Measurements from ENCODE around the gene FNDC3B.

FNDC3B gene

DNA sequence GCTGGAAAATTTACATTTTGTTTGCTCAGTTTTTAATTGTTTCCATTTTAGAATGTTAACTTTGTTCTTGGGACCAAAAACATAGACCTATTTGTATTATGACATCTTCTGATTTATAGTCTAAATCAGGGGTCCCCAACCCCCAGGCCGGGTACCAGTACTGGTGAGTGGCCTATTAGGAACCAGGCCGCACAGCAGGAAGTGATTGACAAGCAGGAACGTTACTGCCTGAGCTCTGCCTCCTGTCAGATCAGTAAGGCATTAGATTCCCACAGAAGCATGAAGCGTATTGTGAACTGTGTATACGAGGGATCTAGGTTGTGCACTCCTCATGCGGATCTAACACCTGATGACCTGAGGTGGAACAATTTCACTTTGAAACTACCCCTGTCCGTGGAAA is 357.0 kb downstream of the FNDC3B start:
- DNase-seq (ENCODE audit: low spot score) = no peak

- no peak for DNase-seq (ENCODE audit: low spot score)
Observed at GRCh38 chr3:172397716-172398405, 358.5 kb downstream of the FNDC3B start.

DNA sequence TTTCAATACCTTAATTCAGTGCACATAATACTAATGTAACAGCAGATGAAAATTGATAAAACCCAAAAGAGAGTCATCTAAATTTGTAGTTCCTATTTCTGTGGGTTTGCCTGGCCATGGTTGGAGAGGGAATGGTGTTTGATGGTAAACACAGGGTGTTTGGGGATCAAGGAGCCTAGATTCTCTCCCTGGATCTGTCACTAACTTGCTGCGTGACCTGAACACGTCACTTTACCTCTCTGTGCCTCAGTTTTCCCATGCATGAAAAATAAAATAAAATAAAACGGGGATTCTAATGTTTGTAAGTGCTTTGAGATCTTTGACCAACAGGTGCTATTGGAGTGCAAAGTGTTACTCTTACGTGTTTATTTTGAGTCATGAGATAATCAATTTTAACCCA is 359.1 kb downstream of the FNDC3B start:
- no peak for DNase-seq (ENCODE audit: low spot score)

GRCh38 chr3:172402090-172402489 is 362.7 kb downstream of the FNDC3B start:
- no peak for DNase-seq (ENCODE audit: low spot score)

DNA sequence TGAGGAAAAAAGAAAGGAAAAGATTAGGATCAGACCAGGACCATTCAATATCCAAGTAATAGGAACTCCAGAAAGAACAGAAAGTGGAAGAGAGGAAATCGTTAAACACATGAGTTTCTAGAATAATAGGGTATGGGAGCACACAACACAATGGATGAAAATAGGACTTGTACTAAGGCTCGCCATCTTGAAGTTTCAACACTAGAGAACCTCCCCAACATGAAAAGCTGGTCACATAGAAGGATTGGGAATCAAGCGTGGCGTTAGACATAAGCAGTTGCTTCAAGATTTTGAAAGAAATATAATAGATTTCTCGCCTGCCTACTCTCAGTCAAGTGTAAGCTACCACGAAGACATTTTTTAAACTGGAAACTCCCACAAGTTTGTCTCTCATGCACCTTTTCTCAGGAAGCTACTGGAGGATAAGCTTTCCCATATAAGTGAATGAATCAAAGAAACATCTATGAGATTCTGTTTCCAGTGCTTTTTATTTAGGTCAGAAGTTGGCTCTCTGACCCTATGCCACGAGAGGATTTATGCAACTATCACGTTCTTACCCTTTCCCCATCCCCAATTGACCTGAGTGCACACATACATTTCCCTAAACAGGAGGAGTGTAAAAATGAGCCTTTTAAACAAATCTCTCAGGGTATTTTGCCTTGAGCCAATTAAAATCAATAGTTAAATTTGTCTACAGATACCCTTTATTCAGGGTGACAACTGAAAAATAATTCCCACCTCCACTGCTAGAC is 363.7 kb downstream of the FNDC3B start:
- DNase-seq (ENCODE audit: low spot score) = no peak

GRCh38 chr3:172404237-172404962 is 365.0 kb downstream of the FNDC3B start:
- no peak for DNase-seq (ENCODE audit: low spot score)

GRCh38 chr3:172405914-172406313 is 366.5 kb downstream of the FNDC3B start:
- no peak for DNase-seq (ENCODE audit: low spot score)

GRCh38 chr3:172407872-172408271 is 368.5 kb downstream of the FNDC3B start:
- no peak for DNase-seq (ENCODE audit: low spot score)

DNA sequence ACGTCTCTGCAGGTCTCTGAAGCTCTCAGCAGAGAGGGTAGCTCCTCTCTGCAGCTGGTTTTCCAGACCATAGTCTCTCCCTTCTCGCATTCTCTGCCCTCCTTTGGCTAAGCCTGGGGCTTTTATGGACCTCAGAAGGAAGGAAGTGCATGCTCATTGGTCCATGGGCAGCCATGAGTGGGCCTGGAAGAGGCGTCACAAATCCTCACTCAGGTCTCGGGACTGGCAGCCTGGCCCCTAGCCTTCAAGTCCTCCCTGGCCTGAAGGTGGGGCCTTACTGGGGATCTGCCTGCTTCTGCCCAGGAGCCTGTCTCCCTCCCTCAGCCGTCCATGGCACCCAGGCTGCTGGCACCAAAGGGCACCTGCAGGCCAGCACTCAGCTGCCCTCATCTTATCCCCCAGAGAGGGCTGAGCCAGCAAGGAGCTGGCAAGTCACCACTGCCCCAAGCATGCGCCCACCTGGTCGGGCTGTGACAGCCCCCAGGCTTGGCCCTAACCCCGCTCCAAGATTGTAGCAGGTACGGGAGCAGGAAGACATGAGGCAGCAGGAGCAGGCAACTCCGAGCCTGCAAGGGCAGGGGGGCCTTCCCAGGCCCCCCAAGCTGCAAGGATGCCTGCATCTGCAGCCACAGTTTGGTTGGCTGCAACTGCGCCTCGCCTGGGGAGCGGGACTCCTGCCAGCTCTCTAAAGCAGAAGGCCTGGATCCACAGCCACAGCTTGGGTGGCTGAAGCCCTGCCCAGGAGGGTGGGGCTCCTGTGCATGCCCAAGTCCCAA is 371.5 kb downstream of the FNDC3B start:
- DNase-seq (ENCODE audit: low spot score) = no peak

DNA sequence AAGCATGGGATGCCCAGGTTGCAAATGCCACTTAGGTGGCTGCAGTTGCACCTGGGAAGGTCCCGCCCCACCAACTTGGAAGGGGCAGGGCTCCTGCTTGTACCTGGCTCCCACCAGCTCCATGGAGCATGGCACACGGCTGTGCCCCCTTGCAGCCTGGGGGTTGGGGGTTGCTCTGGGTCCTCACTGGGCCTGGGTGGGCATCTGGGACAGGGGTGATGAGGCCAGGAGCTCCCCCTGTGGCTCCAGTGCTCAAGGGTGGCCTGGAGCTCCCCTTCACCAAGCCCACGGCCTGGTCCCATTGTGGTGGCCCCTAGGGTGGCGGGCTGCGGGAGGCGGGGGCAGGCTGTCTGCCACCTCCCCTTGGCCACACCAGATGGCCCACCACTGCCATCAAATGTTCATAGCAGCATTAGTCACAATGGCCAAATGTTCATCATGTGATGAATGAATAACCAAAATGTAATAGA is 372.1 kb downstream of the FNDC3B start:
- no peak for DNase-seq (ENCODE audit: low spot score)

DNA sequence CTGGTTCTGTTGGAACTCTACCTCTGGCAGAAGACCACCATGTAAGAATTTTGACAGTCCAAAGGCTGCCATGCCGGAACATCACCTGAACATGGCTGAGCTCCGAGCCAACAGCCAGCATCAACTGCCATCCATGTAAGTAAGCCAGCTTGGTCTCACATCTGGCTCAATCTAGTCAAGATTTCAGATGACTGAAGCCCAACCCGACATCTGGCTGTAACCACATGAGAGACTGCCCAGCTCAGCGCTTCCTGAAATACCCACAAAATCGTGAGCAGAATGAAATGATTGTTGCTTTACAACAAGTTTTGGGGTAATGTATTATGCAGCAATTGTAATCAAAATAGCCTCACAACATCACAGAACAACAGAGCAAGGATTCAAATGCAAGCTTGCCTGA is 375.9 kb downstream of the FNDC3B start:
- DNase-seq (ENCODE audit: low spot score) = no peak

GRCh38 chr3:172437713-172438112 is 398.3 kb downstream of the FNDC3B start:
- DNase-seq (ENCODE audit: low spot score) = no peak

- DNase-seq (ENCODE audit: low spot score) = no peak
Observed at GRCh38 chr3:172438186-172438585, 398.8 kb downstream of the FNDC3B start.

DNA sequence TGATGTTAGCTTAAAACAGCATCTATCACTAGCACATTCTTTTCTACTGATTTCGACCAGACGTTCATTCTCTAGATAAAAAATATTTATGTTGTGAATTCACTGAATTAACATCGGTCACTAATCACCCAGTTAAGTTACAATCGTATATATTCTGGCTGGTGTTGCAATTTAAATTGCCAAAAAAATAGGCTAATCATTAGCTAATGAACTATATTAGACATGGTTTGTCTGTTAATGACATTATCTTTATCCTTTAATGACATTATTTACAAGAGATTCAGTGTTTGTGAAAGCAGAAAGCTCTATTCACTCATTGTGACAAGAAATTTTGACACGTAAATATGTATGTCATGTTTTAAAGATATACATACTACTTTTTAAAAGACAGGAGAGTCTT is 402.2 kb downstream of the FNDC3B start:
- DNase-seq (ENCODE audit: low spot score) = no peak

DNA sequence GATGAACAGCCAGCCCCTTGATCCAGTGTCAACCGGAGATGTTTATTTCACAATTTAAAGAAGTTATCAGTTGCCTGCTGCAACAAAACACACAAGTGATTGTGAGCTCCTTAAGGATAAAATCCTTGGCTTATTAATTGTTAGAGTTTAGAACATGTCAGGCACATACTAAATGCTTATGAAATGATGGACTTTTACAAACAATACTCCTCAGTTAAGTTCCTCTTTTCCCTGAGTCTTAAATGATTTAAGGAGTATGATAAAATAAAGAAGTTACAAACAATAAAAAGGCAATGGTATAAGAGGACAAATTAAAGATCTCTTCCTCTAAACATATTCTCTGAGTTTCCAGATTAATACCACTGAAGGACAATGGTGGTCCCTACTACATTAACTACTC is 403.2 kb downstream of the FNDC3B start:
- DNase-seq (ENCODE audit: low spot score) = no peak

DNA sequence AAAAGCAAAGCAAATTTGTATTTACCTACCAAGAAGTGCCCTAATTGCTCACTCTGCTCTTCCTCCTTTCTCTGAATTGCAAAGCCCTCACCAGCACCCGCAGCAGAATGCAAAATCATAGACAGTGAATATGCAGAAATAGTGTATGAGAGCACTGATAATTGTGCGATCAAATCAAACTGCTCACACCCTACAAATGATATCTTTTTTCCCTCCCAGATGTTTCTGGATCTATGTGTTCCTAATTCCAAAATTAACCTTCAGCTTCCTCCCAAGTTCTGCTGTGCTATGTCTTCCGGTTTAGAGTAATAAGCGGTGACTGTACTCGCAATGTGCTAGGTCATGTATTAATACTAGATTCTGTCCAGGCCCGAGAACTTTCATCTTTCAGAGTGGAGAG is 405.4 kb downstream of the FNDC3B start:
- no peak for DNase-seq (ENCODE audit: low spot score)

DNA sequence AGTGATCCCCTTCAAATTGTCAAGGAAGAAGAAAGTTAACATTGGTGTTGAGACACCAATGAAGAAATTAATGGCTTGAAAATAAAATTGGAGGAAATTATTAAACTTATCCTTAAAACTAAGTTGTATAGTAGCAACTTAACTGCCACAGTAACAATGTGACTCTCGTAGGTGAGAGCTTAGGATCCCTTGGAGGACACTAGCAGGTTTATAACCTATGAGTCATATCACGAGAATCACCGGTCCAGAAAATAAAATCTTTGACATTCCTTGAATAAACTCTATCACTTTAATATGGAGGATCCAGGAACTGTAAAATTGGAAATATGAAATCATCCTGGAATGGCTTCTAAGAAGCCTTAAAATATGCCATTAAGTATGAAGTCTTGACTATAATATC is 406.8 kb downstream of the FNDC3B start:
- no peak for DNase-seq (ENCODE audit: low spot score)

DNA sequence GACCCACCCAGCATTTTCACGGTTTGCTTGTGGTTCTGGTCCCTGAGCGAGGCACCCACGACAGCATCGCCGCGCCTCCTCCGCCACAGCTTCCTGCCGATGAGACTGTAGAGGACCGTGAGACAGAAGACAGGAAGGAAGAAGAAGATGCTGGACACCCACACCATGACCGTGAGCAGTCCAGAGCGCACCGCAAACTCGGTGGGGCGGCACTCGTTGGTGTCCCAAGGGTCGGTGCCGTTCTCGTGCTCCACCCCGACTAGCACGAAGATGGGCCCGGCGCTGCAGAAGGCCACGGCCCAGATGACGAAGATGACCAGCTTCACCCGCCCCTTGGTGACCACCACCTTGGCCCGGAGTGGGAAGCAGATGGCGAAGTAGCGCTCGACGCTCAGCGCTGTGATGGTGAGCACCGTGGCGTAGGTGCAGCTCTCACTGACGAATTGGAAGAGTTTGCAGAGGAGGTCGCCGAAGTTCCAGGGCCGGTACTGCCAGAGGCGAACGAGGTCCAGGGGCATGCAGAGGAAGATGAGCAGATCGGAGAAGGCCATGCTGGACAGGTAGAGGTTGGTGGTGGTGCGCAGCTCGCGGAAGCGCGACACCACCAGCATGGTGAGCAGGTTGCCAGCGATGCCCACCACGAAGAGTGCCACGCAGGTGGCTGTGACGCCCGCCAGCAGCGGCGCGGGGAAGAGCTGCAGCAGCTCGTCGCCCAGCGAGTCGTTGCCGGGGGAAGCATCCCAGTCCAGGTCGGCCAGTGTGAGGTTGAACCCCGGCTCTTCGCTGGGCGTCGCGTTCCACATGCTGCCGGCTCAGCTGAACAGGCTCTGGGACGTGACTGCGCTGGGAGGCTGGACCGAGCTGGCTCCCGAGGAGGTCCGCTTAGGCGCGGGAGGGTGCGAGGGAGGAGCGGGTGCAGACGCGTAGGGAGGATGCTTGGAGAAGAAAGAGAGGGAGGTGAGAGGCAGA is 408.5 kb downstream of the FNDC3B start, which contains the start of gene GHSR:
Gene GHSR, minus strand, starts transcription at position 846 of the 969 bp plus-strand sequence. Its CDS starts 43 bp downstream, at position 803.
- no peak for DNase-seq (ENCODE audit: low spot score)

- no peak for DNase-seq (ENCODE audit: low spot score)
Observed at GRCh38 chr3:172448661-172449465, 409.5 kb downstream of the FNDC3B start.
